ENCODE measurements around the gene NALCN. TPM values are rescaled to one million over a fixed set of nuclear protein-coding genes. Genes with fewer than 3 reads are reported as not detected.

Gene NALCN
- total and polyA plus RNA-seq, 2 of the 8 experiments (the other 6 are each of a cell fraction or from before 2014, with no cell fraction given) = 0.26 to 0.54 TPM

DNA sequence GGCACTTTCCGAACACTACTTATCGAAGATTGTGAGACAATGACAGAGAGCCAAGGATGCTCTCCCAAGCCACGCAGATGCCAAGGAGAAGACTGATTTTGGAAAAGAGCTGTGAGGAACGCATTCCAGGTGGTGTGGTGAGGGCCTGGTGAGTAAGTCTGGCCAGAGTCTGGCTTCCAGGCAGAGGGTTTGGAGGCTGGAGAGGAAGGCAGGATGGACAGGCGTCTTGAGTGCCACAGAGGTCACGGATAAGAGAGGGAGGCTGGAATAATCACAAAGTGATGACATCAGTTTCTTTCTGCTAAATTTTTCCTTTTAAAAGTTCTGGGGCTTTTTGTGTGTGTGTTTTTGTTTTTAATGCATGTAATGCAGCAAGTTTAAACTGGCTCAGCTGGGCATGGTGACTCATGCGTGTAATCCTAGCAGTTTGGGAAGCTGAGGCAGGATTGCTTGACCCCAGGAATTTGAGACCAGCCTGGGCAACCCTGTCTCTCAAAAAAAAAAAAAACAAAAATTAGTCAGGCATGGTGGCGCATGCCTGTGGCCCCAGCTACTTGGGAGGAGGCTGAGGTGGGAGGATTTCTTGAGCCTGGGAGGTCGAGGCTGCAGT is 235.1 kb downstream of the NALCN start:
- FAIRE-seq = no peak
- no peak overlapping the region for H3K4me3 ChIP-seq (ENCODE audit: extremely low read depth in 1 of 4, insufficient read depth in 2 of 4, low read depth in 3 of 4, low read length in 4 of 4)
- TF ChIP-seq SP1 (IDR thresholded peaks at IDR 0.05; ENCODE audit: low read depth, low read length) (no peak), SUZ12 (IDR thresholded peaks at IDR 0.05; ENCODE audit: low read length) (no peak), POU5F1 (IDR thresholded peaks at IDR 0.05; ENCODE audit: low read depth, low read length) (no peak), HDAC6 (IDR thresholded peaks at IDR 0.05; ENCODE audit: low read depth, low read length) (no peak), BACH1 (IDR thresholded peaks at IDR 0.05; ENCODE audit: low read length) (no peak), CREB1 (IDR thresholded peaks at IDR 0.05) (no peak)

More for the DNA sequence above, 235.1 kb downstream of the NALCN start:
- no peak overlapping the region for H3K4ac ChIP-seq (replicated peaks; ENCODE audit: insufficient read length, low read depth, low read length)
- no peak overlapping the region for H3K56ac ChIP-seq (replicated peaks; ENCODE audit: insufficient read length, low read depth, low read length)
- H3K79me2 ChIP-seq (ENCODE audit: control insufficient read depth in 1 of 2, insufficient read depth in 2 of 2, low read length in 2 of 2) = no peaks in the 10 kb centered on the region
- H3K36me3 ChIP-seq (ENCODE audit: control insufficient read depth in 2 of 4, insufficient read depth in 4 of 4, low read length in 3 of 4) = no peaks in the 10 kb centered on the region
- no peak overlapping the region for H2AFZ ChIP-seq (ENCODE audit: low read length)
- no peak for DNase-seq (ENCODE audit: low read depth in 1 of 2, low spot score in 2 of 2)
- H3K27ac ChIP-seq (ENCODE audit: low read depth, low read length) = no peak overlapping the region
- no peak overlapping the region for H3K23ac ChIP-seq (ENCODE audit: insufficient read length)
- H4K20me1 ChIP-seq (replicated peaks in 1 of 2; ENCODE audit: control insufficient read depth in 1 of 2, insufficient read depth in 2 of 2, low read length in 2 of 2) = no peaks in the 10 kb centered on the region
- no peak overlapping the region for H4K91ac ChIP-seq (replicated peaks; ENCODE audit: insufficient read length, low read length)
- H3K27me3 ChIP-seq (replicated peaks in 1 of 4; ENCODE audit: control insufficient read depth in 3 of 4, extremely low read depth in 1 of 4, insufficient read depth in 3 of 4, low read length in 3 of 4) = no peaks in the 10 kb centered on the region
- no peak overlapping the region for H2AK5ac ChIP-seq (ENCODE audit: low read depth, low read length)
- H3K14ac ChIP-seq (ENCODE audit: insufficient read length) = no peak overlapping the region
- H2BK120ac ChIP-seq (replicated peaks; ENCODE audit: low read depth, low read length) = no peak overlapping the region
- H2BK20ac ChIP-seq (ENCODE audit: low read length) = no peak overlapping the region
- H3K23me2 ChIP-seq (ENCODE audit: low read depth, low read length) = no peaks in the 10 kb centered on the region
- ChIA-PET POLR2A (ENCODE audit: partially characterized antibody) (no interaction called here), CTCF (ENCODE audit: partially characterized antibody) (interaction anchor here (6.6 kb wide), 1 partner anchor 25 kb away, joined by 31 read pairs; no protein-coding TSS in a partner anchor)
- H3K4me2 ChIP-seq (ENCODE audit: insufficient read depth in 1 of 2, low read depth in 2 of 2, low read length in 2 of 2) = no peak overlapping the region
- 89% methylated on average over 9 of the region's 9 CpGs; no CpG with 5 or more reads in 1 of the 2 experiments for WGBS, 2 experiments (ENCODE audit: extremely low coverage in 1 of 2, insufficient coverage in 1 of 2, insufficient read length in 1 of 2, insufficient replicate concordance in 2 of 2, low coverage in 1 of 2, low lambda C conversion rate in 2 of 2, missing lambda C conversion rate in 1 of 2)
- H3K79me1 ChIP-seq (ENCODE audit: low read depth, low read length) = no peaks in the 10 kb centered on the region
- no peak overlapping the region for H4K5ac ChIP-seq (ENCODE audit: insufficient read length, low read depth, low read length)
- no peaks in the 10 kb centered on the region for H3K4me1 ChIP-seq (replicated peaks in 1 of 4; ENCODE audit: control insufficient read depth in 3 of 4, insufficient read depth in 4 of 4, low read length in 3 of 4)
- H3K9ac ChIP-seq (replicated peaks in 1 of 4; ENCODE audit: extremely low read depth in 1 of 4, low read depth in 3 of 4, low read length in 3 of 4) = no peak overlapping the region
- no peak overlapping the region for H3K18ac ChIP-seq (ENCODE audit: extremely low read depth, low read length)
- no peak overlapping the region for H2BK5ac ChIP-seq (ENCODE audit: low read depth, low read length)
- H2BK12ac ChIP-seq (ENCODE audit: low read depth, low read length) = no peak overlapping the region
- H4K8ac ChIP-seq (ENCODE audit: extremely low read depth, insufficient read depth, low read length) = no peak overlapping the region
- no peaks in the 10 kb centered on the region for H3K9me3 ChIP-seq (ENCODE audit: insufficient read depth in 2 of 2, low read depth in 1 of 2, low read length in 1 of 2)
- no peak overlapping the region for H2BK15ac ChIP-seq (ENCODE audit: low read length)

Measured in H1 (cell line).